ENCODE data around the gene AAGAB. TPM values are rescaled to one million over a fixed set of nuclear protein-coding genes. Genes with fewer than 3 reads are reported as not detected.
"Not testable (repeated sequence)": the region's sequence is repeated elsewhere in the genome, so short reads cannot be mapped to it uniquely, and the experiment has no call there.

AAGAB gene
- total RNA-seq, 2 donors from 2014 or later: 67.7 to 99.1 TPM

GRCh38 chr15:67249830-67250229 lies 4.6 kb downstream of the AAGAB start:
- peaks cover 8% of the 10 kb centered on the region for H3K9me3 ChIP-seq (ENCODE audit: control insufficient read depth, low read length)
- no peak for DNase-seq
- Mint-ChIP-seq H3K27ac (no peak overlapping the region), H3K4me3 (no peak overlapping the region), H3K9me3 (peaks cover 7% of the 10 kb centered on the region), H3K36me3 (ENCODE audit: low read depth) (peaks cover 29% of the 10 kb centered on the region), H3K4me1 (no peaks in the 10 kb centered on the region), H3K27me3 (ENCODE audit: insufficient read depth) (peaks cover 2% of the 10 kb centered on the region)
- no peak overlapping the region for H3K9ac ChIP-seq (ENCODE audit: extremely low read depth, low read length, poor library complexity, severe bottlenecking)
- H3K27me3 ChIP-seq (ENCODE audit: control insufficient read depth, insufficient read depth, low read length, poor library complexity, severe bottlenecking): no peaks in the 10 kb centered on the region
- H3K4me1 ChIP-seq (ENCODE audit: control insufficient read depth, insufficient read depth, low read length): no peaks in the 10 kb centered on the region
- H3K36me3 ChIP-seq (ENCODE audit: control insufficient read depth, insufficient read depth, low read length): peaks cover 18% of the 10 kb centered on the region
- no peak overlapping the region for H3K27ac ChIP-seq (ENCODE audit: low read depth, low read length)
- no peak overlapping the region for H3K4me3 ChIP-seq (ENCODE audit: low read length)
- TF ChIP-seq, protein P1, sequence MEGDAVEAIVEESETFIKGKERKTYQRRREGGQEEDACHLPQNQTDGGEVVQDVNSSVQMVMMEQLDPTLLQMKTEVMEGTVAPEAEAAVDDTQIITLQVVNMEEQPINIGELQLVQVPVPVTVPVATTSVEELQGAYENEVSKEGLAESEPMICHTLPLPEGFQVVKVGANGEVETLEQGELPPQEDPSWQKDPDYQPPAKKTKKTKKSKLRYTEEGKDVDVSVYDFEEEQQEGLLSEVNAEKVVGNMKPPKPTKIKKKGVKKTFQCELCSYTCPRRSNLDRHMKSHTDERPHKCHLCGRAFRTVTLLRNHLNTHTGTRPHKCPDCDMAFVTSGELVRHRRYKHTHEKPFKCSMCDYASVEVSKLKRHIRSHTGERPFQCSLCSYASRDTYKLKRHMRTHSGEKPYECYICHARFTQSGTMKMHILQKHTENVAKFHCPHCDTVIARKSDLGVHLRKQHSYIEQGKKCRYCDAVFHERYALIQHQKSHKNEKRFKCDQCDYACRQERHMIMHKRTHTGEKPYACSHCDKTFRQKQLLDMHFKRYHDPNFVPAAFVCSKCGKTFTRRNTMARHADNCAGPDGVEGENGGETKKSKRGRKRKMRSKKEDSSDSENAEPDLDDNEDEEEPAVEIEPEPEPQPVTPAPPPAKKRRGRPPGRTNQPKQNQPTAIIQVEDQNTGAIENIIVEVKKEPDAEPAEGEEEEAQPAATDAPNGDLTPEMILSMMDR (conservative IDR thresholded peaks at IDR 0.05): no peak

GRCh38 chr15:67248011-67248505 lies 6.4 kb downstream of the AAGAB start:
- no peak overlapping the region for H3K9ac ChIP-seq (ENCODE audit: extremely low read depth, low read length, poor library complexity, severe bottlenecking)
- H3K9me3 Mint-ChIP-seq: peaks cover 7% of the 10 kb centered on the region
- H3K27ac Mint-ChIP-seq: no peak overlapping the region
- peaks cover 32% of the 10 kb centered on the region for H3K36me3 Mint-ChIP-seq (ENCODE audit: low read depth)
- no peaks in the 10 kb centered on the region for H3K4me1 ChIP-seq (ENCODE audit: control insufficient read depth, insufficient read depth, low read length)
- H3K4me3 ChIP-seq (ENCODE audit: low read length): no peak overlapping the region
- H3K4me1 Mint-ChIP-seq: peaks cover 5% of the 10 kb centered on the region
- DNase-seq: no peak
- H3K4me3 Mint-ChIP-seq: no peak overlapping the region
- H3K27me3 ChIP-seq (ENCODE audit: control insufficient read depth, insufficient read depth, low read length, poor library complexity, severe bottlenecking): no peaks in the 10 kb centered on the region
- H3K36me3 ChIP-seq (ENCODE audit: control insufficient read depth, insufficient read depth, low read length): peaks cover 19% of the 10 kb centered on the region
- H3K9me3 ChIP-seq (ENCODE audit: control insufficient read depth, low read length): peaks cover 8% of the 10 kb centered on the region
- TF ChIP-seq, protein P1 (conservative IDR thresholded peaks at IDR 0.05): no peak
- H3K27ac ChIP-seq (ENCODE audit: low read depth, low read length): no peak overlapping the region
- no peaks in the 10 kb centered on the region for H3K27me3 Mint-ChIP-seq (ENCODE audit: insufficient read depth)

- H3K27me3 Mint-ChIP-seq (ENCODE audit: insufficient read depth): not testable (repeated sequence)
Measured at GRCh38 chr15:67246606-67247005, 7.9 kb downstream of the AAGAB start.

DNA sequence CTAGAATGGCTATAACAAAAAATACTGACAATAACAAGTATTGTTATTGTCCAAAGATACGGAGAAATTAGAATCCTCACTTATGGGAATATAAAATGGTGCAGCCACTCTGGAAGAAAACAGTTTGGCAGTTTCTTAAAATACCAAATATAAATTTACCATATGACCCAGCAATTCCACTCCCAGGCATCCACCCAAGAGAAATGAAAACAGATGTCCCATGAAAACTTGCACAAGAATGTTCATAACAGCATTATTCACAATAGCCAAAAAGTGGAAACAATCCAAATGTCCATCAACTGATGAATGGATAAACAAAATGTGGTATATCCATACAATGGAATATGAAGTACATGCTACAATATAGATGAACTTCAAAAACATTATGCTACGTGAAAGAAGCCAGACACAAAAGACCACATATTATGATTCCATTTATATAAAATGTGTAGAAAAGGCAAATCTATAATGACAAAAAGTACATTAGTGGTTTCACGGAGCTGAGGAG lies 9.4 kb downstream of the AAGAB start:
- Histone ChIP-seq H3K9me3 (ENCODE audit: control insufficient read depth, low read length) (peaks cover 8% of the 10 kb centered on the region), H3K4me3 (ENCODE audit: low read length) (no peak overlapping the region), H3K27me3 (ENCODE audit: control insufficient read depth, insufficient read depth, low read length, poor library complexity, severe bottlenecking) (no peaks in the 10 kb centered on the region), H3K4me1 (ENCODE audit: control insufficient read depth, insufficient read depth, low read length) (no peaks in the 10 kb centered on the region), H3K9ac (ENCODE audit: extremely low read depth, low read length, poor library complexity, severe bottlenecking) (no peak overlapping the region), H3K27ac (ENCODE audit: low read depth, low read length) (no peak overlapping the region), H3K36me3 (ENCODE audit: control insufficient read depth, insufficient read depth, low read length) (peaks cover 23% of the 10 kb centered on the region)
- H3K27ac Mint-ChIP-seq: no peak overlapping the region
- TF ChIP-seq, protein P1 (conservative IDR thresholded peaks at IDR 0.05): no peak
- no peak overlapping the region for H3K4me3 Mint-ChIP-seq
- WGBS, 2 experiments (ENCODE audit: insufficient coverage in 1 of 2, insufficient read length in 1 of 2): 100% methylated on average over 1 to 2 of the region's 3 CpGs
- peaks cover 32% of the 10 kb centered on the region for H3K36me3 Mint-ChIP-seq (ENCODE audit: low read depth)
- H3K9me3 Mint-ChIP-seq: peaks cover 7% of the 10 kb centered on the region
- peaks cover 27% of the 10 kb centered on the region for H3K4me1 Mint-ChIP-seq
- no peaks in the 10 kb centered on the region for H3K27me3 Mint-ChIP-seq (ENCODE audit: insufficient read depth)
- no peak for DNase-seq

More at GRCh38 chr15:67246606-67247005, 7.9 kb downstream of the AAGAB start:
- not testable (repeated sequence) for H3K9ac ChIP-seq (ENCODE audit: extremely low read depth, low read length, poor library complexity, severe bottlenecking); H3K27ac ChIP-seq (ENCODE audit: low read depth, low read length); H3K4me3 ChIP-seq (ENCODE audit: low read length); H3K4me1 ChIP-seq (ENCODE audit: control insufficient read depth, insufficient read depth, low read length); DNase-seq; H3K9me3 ChIP-seq (ENCODE audit: control insufficient read depth, low read length); H3K4me3 Mint-ChIP-seq; H3K27me3 ChIP-seq (ENCODE audit: control insufficient read depth, insufficient read depth, low read length, poor library complexity, severe bottlenecking); H3K9me3 Mint-ChIP-seq; H3K27ac Mint-ChIP-seq
- Mint-ChIP-seq H3K4me1 (peaks cover 15% of the 10 kb centered on the region), H3K36me3 (ENCODE audit: low read depth) (peaks cover 32% of the 10 kb centered on the region)
- peaks cover 19% of the 10 kb centered on the region for H3K36me3 ChIP-seq (ENCODE audit: control insufficient read depth, insufficient read depth, low read length)
- 67 to 90% methylated on average over 1 to 5 of the region's 5 CpGs for WGBS, 2 experiments (ENCODE audit: insufficient coverage in 1 of 2, insufficient read length in 1 of 2)
